ENCODE data around the gene L3MBTL4. TPM values are rescaled to one million over a fixed set of nuclear protein-coding genes. Genes with fewer than 3 reads are reported as not detected.

Gene L3MBTL4
- total and polyA plus RNA-seq, 11 donors = 0.27 to 3.3 (median 1.2) TPM

DNA sequence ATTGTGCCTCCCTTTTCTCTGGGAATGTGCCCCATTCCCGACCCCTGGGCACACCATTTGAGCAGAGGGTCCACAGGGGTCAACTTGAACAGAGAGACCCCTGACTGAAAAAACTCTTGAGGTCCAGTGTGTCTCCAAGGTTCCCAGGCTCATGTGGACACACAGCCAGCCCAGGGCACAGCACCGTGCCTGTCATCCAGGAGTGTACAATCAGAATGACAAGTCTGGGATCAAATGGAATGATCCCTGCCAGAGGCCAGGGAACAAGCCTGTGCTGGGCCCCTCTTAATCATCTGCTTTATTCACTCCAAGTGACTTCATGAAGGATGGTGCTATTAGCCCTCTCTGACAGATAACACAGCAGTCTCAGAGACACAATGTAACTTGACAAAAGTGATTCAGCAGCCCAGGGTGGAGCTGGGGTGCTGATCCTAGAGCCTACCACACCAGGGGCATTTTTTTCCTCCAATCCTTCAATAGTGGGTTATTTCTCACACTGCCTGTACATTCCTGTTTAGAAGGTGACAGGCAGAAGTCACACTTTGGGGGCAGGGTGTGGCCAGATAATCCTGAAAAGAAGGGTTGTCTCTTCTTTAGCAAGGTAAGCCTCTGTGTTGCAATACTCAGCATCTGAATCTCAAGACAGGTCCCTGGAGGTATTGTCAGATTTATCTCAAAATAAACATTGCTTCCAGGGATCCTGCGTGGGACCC is 435.4 kb downstream of the L3MBTL4 start:
- WGBS, 4 donors = 59 to 69% (median 66%) methylated on average over 3 of the region's 3 CpGs
- H3K4me1 ChIP-seq = peaks cover 0 to 10% (median 0%) of the 10 kb centered on the region in 12 donors
- H3K9me3 ChIP-seq = no peaks in the 10 kb centered on the region
- no peak overlapping the region for H3K4me3 ChIP-seq
- H3K27me3 ChIP-seq = no peaks in the 10 kb centered on the region
- no peaks in the 10 kb centered on the region for H3K36me3 ChIP-seq
- DNase-seq (no peak), ATAC-seq (peak in 2 of 4 donors; percentile 2 to 22)
- no peak overlapping the region for H3K27ac ChIP-seq
- intact Hi-C loops (cut with DNase I) = no loop called here
- TF ChIP-seq, protein P1, sequence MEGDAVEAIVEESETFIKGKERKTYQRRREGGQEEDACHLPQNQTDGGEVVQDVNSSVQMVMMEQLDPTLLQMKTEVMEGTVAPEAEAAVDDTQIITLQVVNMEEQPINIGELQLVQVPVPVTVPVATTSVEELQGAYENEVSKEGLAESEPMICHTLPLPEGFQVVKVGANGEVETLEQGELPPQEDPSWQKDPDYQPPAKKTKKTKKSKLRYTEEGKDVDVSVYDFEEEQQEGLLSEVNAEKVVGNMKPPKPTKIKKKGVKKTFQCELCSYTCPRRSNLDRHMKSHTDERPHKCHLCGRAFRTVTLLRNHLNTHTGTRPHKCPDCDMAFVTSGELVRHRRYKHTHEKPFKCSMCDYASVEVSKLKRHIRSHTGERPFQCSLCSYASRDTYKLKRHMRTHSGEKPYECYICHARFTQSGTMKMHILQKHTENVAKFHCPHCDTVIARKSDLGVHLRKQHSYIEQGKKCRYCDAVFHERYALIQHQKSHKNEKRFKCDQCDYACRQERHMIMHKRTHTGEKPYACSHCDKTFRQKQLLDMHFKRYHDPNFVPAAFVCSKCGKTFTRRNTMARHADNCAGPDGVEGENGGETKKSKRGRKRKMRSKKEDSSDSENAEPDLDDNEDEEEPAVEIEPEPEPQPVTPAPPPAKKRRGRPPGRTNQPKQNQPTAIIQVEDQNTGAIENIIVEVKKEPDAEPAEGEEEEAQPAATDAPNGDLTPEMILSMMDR (IDR thresholded peaks at IDR 0.05) = no peak
- no peak for TF ChIP-seq POLR2A (IDR thresholded peaks at IDR 0.05)

DNA sequence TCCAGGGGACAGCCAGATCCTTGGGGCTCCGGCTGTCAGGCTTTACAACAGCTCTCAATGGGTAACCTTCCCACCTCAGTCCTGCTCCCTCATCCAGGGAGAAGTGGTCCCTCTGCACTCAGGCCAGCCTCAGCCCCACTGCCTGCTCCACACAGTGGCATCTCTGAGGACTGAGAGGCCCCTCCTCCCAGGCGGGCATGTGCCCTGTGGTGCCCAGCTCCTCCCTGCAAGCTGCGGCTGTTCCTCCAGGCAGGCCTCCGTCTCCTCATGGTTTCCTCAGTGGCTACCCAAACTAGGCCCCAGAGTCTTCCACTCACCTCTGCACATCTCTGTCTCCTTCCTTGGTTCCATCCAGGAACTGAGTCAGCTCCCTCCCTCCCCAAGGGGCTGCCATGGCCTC is 437.7 kb downstream of the L3MBTL4 start:
- H3K36me3 ChIP-seq = no peaks in the 10 kb centered on the region
- H3K4me1 ChIP-seq = peaks cover 0 to 10% (median 0%) of the 10 kb centered on the region in 12 donors
- TF ChIP-seq, protein P1 (IDR thresholded peaks at IDR 0.05) = no peak
- DNase-seq (no peak), ATAC-seq (no peak)
- no peak overlapping the region for H3K4me3 ChIP-seq
- no peaks in the 10 kb centered on the region for H3K9me3 ChIP-seq
- 88 to 97% (median 94%) methylated on average over 3 to 4 of the region's 4 CpGs for WGBS, 4 donors
- intact Hi-C loops (cut with DNase I) = no loop called here
- no peak overlapping the region for H3K27ac ChIP-seq
- no peaks in the 10 kb centered on the region for H3K27me3 ChIP-seq

DNA sequence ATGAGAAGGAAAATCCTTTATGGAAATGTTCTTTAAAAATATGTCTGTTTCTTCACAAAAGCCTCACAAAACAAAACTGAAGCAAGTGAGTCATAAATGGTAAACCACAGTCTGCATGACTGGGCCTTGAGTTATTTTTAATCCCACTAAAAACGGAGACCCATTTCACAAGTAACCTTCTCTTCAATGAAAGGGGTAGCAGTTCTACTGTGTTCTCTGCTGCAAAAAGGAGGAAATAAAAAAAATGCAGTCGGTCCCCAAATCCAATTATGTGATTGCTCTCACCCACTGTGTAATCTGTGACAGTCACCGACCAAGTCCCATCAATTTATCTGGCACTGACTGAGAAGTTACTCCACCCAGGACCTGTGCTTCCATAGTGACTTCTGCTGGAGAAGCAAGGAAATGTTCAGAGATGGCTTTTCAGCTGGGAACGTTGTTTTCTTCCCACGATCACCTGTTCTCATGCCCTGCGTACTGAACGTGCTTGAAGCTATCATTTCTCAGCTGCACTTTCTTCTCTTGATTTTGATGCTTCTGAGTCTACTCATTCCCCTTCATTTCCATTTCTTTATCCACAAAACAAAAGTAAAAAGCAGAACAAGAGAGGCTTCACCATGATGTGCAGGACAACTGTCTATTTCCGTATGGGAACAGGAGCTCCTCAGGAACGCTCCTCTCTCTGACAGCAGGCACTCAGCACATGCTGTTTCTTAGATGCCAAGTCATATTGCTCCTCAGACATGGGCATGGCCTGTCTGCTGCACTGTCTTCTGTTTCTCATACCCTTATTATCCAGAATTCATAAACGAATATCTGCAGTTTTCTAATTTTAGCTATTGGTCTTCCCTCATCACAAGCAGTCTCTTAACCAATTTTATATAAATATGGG is 439.4 kb downstream of the L3MBTL4 start:
- DNase-seq = no peak
- H3K4me3 ChIP-seq = no peak overlapping the region
- ATAC-seq = no peak
- H3K36me3 ChIP-seq = no peaks in the 10 kb centered on the region
- intact Hi-C loops (cut with DNase I) = no loop called here
- WGBS, 4 donors = 82 to 84% (median 83%) methylated on average over 10 of the region's 10 CpGs
- H3K4me1 ChIP-seq = peaks cover 0 to 10% (median 0%) of the 10 kb centered on the region in 12 donors
- TF ChIP-seq POLR2A (IDR thresholded peaks at IDR 0.05) = no peak
- TF ChIP-seq, protein P1 (IDR thresholded peaks at IDR 0.05) = no peak
- H3K9me3 ChIP-seq = no peaks in the 10 kb centered on the region
- no peaks in the 10 kb centered on the region for H3K27me3 ChIP-seq
- no peak overlapping the region for H3K27ac ChIP-seq

DNA sequence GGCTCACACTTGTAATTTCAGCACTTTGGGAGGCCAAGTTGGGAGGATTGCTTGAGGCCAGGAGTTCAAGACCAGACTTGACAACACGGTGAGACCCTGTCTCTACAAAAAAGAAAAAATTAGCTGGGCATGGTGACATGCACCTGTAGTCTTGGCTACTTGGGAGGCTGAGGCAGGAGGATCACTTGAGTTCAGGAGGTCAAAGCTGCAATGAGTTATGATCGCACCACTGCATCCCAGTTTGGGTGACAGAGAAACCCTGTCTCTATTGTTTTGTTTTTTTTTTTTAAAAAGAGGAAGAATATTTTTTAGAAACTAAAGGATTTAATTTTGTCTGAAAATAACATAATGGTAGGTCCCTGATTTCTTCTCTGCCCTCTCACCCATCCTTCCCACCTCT is 440.0 kb downstream of the L3MBTL4 start:
- no peak for DNase-seq
- Histone ChIP-seq H3K27ac (no peak overlapping the region), H3K4me3 (no peak overlapping the region), H3K4me1 (peaks cover 0 to 10% (median 0%) of the 10 kb centered on the region in 12 donors), H3K27me3 (peaks cover 0 to 2% (median 0%) of the 10 kb centered on the region in 9 donors), H3K36me3 (no peaks in the 10 kb centered on the region), H3K9me3 (no peaks in the 10 kb centered on the region)
- no peak for ATAC-seq
- TF ChIP-seq, protein P1 (IDR thresholded peaks at IDR 0.05) = no peak
- TF ChIP-seq POLR2A (IDR thresholded peaks at IDR 0.05) = no peak
- 89 to 94% (median 89%) methylated on average over 2 of the region's 2 CpGs for WGBS, 4 donors
- intact Hi-C loops (cut with DNase I) = no loop called here

Data from heart left ventricle (tissue), 16 donors.